HL-60 (cell line): Measurements from ENCODE around the gene ZNF611.

Experiments used
- POLR2AphosphoS5 ChIP-seq: IDR thresholded peaks from 2 replicates; pipeline ENCODE4 v1.6.1; 2012; ENCODE audit warnings: low read depth
- REST ChIP-seq: IDR thresholded peaks from 2 replicates; pipeline ENCODE4 v1.6.1; 2012; ENCODE audit warnings: low read depth; ENCODE audit not compliant: insufficient replicate concordance
- SPI1 ChIP-seq: IDR thresholded peaks from 2 replicates; pipeline ENCODE4 v1.6.1; 2012; ENCODE audit warnings: low read depth, mild to moderate bottlenecking, borderline replicate concordance
- TF ChIP-seq, protein P1 (sequence below): IDR thresholded peaks from one replicate; pipeline ENCODE4 v1.5.1; 2011; ENCODE audit warnings: low read length, control low read depth, inconsistent platforms; ENCODE audit not compliant: insufficient read depth

- TF ChIP-seq, protein P1, sequence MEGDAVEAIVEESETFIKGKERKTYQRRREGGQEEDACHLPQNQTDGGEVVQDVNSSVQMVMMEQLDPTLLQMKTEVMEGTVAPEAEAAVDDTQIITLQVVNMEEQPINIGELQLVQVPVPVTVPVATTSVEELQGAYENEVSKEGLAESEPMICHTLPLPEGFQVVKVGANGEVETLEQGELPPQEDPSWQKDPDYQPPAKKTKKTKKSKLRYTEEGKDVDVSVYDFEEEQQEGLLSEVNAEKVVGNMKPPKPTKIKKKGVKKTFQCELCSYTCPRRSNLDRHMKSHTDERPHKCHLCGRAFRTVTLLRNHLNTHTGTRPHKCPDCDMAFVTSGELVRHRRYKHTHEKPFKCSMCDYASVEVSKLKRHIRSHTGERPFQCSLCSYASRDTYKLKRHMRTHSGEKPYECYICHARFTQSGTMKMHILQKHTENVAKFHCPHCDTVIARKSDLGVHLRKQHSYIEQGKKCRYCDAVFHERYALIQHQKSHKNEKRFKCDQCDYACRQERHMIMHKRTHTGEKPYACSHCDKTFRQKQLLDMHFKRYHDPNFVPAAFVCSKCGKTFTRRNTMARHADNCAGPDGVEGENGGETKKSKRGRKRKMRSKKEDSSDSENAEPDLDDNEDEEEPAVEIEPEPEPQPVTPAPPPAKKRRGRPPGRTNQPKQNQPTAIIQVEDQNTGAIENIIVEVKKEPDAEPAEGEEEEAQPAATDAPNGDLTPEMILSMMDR = no peak
- no peak for TF ChIP-seq POLR2AphosphoS5
- TF ChIP-seq REST = no peak
- TF ChIP-seq SPI1 = no peak
These were observed 38.8 kb downstream of the ZNF611 start for GRCh38 chr19:52695996-52696395.
